Gastroesophageal sphincter (tissue), 4 donors: ENCODE data around the gene NOTO. TPM values are rescaled to one million over a fixed set of nuclear protein-coding genes. Genes with fewer than 3 reads are reported as not detected.
"Not testable (repeated sequence)": the region's sequence is repeated elsewhere in the genome, so short reads cannot be mapped to it uniquely, and the experiment has no call there.

ENCODE experiments used
- ATAC-seq: fragments of 150-250 bp; one replicate; pipeline ENCODE4 v1.9.1; 2016; ENCODE audit warnings: mild to moderate bottlenecking, moderate library complexity
- H3K27ac ChIP-seq, 4 donors: fragments of 200-600 bp; sonication (generic) in 3 of 4; 1 replicate in 3 of 4; 2 replicates in 1 of 4; pipeline ENCODE4 v1.5.1; 2016 to 2019
- H3K27me3 ChIP-seq: fragments of 200-600 bp; sonication (generic); one replicate; pipeline ENCODE4 v1.5.1; 2019
- H3K36me3 ChIP-seq, 2 donors: fragments of 200-600 bp; sonication (generic); one replicate each; pipeline ENCODE4 v1.5.1; 2019; ENCODE audit warnings: control low read depth in 1 of 2
- H3K4me1 ChIP-seq, 3 donors: fragments of 200-600 bp; sonication (generic); 1 replicate in 2 of 3; 2 replicates in 1 of 3; pipeline ENCODE4 v1.5.1; 2016 to 2019; ENCODE audit warnings: control low read depth in 2 of 3
- H3K4me3 ChIP-seq, 2 donors: fragments of 200-600 bp; sonication (generic); one replicate each; pipeline ENCODE4 v1.5.1; 2019; ENCODE audit warnings: mild to moderate bottlenecking in 1 of 2, moderate library complexity in 1 of 2
- H3K9me3 ChIP-seq, 3 donors: fragments of 200-600 bp; sonication (generic); one replicate each; pipeline ENCODE4 v1.5.1; 2017 to 2019; ENCODE audit warnings: control low read depth in 2 of 3
- EP300 ChIP-seq: sonication (generic); formaldehyde crosslinking; IDR thresholded peaks from one replicate; pipeline ENCODE4 v1.6.1; 2017; ENCODE audit warnings: antibody characterized with exemption, mild to moderate bottlenecking
- POLR2A ChIP-seq, 2 donors: fragments of 450-650 bp; IDR thresholded peaks; one replicate each; pipeline ENCODE4 v1.6.1; 2017; ENCODE audit warnings: antibody characterized with exemption in 2 of 2, mild to moderate bottlenecking in 2 of 2, moderate library complexity in 1 of 2
- POLR2AphosphoS5 ChIP-seq: sonication (generic); formaldehyde crosslinking; IDR thresholded peaks from one replicate; pipeline ENCODE4 v1.6.1; 2017; ENCODE audit warnings: antibody characterized with exemption
- WGBS, 2 donors: methylation state at CpG; one replicate each; pipeline ENCODE4 v1.1.5; 2018; ENCODE audit warnings: low coverage in 1 of 2; 5-methylcytosine and 5-hydroxymethylcytosine counted together
- total RNA-seq, 4 donors: library from RNA; depleted of rRNA; stranded (reverse); fragments of >200 nt; gene quantifications; one replicate each; pipeline ENCODE4 v1.1.0, GENCODE V29; 2016
- TF ChIP-seq, protein P1 (sequence below), 4 experiments: fragments of 200-600 bp in 2 of 4; fragments of 450-650 bp in 2 of 4; sonication (generic) in 1 of 4; IDR thresholded peaks; one replicate each; pipeline ENCODE4 v1.5.1; 2017 to 2019; ENCODE audit warnings: antibody characterized with exemption in 4 of 4, mild to moderate bottlenecking in 2 of 4, moderate library complexity in 2 of 4

The NOTO gene
- total RNA-seq, 4 donors from 2014 or later = not detected

DNA sequence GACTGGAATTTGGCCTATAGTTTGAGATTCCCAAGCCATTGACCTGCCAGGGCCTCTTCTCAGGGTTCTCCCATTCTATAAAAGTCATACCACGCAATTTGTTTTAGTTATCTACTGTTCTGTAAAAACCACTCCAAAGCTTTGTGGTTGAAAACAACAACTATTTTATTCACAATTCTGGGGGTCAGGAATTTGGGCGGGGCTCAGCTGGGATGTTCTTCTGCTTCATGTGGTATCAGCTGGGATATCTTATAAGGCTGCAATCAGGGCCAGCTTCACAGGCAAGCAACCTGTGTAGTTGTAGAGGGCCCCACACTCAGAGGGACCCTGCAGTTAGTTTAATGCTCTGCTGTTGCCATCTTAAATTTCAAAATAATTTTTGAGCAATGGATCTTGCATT, 16.4 kb upstream of the NOTO start:
- WGBS, 2 donors = 71 to 93% methylated on average over 1 to 2 of the region's 2 CpGs

DNA sequence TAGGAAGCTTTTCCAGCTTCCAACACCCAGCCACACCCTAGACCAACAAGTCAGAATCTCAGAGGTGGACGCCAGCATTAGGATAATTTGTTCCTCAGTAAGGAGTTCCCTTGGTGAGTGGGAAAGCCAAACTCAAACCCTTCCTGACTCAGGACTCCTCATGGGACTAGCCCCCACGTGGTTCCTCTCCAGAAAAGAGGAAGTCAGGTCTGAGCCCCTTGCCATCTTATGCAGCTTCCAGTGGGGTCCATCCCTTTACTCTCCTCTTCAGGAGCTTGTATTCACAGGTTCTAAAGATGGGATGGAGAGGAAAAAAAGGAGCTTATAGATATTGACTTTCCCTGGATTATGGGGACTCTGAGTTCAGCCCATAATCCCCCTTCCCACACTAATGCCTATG, 14.8 kb upstream of the NOTO start:
- H3K4me3 ChIP-seq = no peak overlapping the region
- 67% methylated on average over 1 of the region's 2 CpGs; no CpG with 5 or more reads in 1 of the 2 donors for WGBS, 2 donors
- no peak overlapping the region for H3K27ac ChIP-seq
- no peaks in the 10 kb centered on the region for H3K36me3 ChIP-seq
- ATAC-seq = no peak
- H3K4me1 ChIP-seq = no peaks in the 10 kb centered on the region
- no peak for TF ChIP-seq POLR2A (IDR thresholded peaks at IDR 0.05)
- TF ChIP-seq, protein P1, sequence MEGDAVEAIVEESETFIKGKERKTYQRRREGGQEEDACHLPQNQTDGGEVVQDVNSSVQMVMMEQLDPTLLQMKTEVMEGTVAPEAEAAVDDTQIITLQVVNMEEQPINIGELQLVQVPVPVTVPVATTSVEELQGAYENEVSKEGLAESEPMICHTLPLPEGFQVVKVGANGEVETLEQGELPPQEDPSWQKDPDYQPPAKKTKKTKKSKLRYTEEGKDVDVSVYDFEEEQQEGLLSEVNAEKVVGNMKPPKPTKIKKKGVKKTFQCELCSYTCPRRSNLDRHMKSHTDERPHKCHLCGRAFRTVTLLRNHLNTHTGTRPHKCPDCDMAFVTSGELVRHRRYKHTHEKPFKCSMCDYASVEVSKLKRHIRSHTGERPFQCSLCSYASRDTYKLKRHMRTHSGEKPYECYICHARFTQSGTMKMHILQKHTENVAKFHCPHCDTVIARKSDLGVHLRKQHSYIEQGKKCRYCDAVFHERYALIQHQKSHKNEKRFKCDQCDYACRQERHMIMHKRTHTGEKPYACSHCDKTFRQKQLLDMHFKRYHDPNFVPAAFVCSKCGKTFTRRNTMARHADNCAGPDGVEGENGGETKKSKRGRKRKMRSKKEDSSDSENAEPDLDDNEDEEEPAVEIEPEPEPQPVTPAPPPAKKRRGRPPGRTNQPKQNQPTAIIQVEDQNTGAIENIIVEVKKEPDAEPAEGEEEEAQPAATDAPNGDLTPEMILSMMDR (IDR thresholded peaks at IDR 0.05) = no peak
- peaks cover 0 to 10% (median 0%) of the 10 kb centered on the region in 3 donors for H3K9me3 ChIP-seq
- peaks cover 24% of the 10 kb centered on the region for H3K27me3 ChIP-seq

More for the DNA sequence above, 16.4 kb upstream of the NOTO start:
- ATAC-seq = no peak
- peaks cover 0 to 10% (median 0%) of the 10 kb centered on the region in 3 donors for H3K9me3 ChIP-seq
- peaks cover 24% of the 10 kb centered on the region for H3K27me3 ChIP-seq
- H3K4me1 ChIP-seq = no peaks in the 10 kb centered on the region
- H3K4me3 ChIP-seq = no peak overlapping the region
- no peak overlapping the region for H3K27ac ChIP-seq
- H3K36me3 ChIP-seq = no peaks in the 10 kb centered on the region
- TF ChIP-seq POLR2A (IDR thresholded peaks at IDR 0.05) (no peak), POLR2AphosphoS5 (no peak), EP300 (no peak)
- TF ChIP-seq, protein P1 (IDR thresholded peaks at IDR 0.05) = no peak

GRCh38 chr2:73197579-73197978, 4.8 kb upstream of the NOTO start:
- Histone ChIP-seq H3K27ac (no peak overlapping the region), H3K27me3 (peaks cover 68% of the 10 kb centered on the region), H3K4me1 (peaks cover 0 to 9% (median 7%) of the 10 kb centered on the region in 3 donors), H3K9me3 (no peaks in the 10 kb centered on the region), H3K36me3 (no peaks in the 10 kb centered on the region), H3K4me3 (no peak overlapping the region)
- TF ChIP-seq, protein P1 (IDR thresholded peaks at IDR 0.05) = no peak
- TF ChIP-seq POLR2A (IDR thresholded peaks at IDR 0.05) = no peak
- no peak for TF ChIP-seq POLR2AphosphoS5
- no peak for TF ChIP-seq EP300
- ATAC-seq = no peak

DNA sequence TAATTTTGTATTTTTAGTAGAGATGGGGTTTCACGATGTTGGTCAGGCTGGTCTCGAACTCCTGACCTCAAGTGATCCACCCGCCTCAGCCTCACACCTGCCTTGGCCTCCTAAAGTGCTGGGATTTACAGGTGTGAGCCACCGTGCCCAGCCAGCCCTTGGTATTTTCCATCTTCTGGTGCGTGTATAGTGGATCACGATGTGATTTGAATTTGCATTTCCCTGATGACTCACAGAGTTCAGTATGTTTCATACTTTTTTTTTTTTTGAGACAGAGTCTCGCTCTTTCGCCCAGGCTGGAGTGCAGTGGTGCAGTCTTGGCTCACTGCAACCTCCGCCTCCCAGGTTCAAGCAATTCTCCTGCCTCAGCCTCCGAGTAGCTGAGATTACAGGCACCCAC, 2.1 kb upstream of the NOTO start:
- not testable (repeated sequence) for H3K9me3 ChIP-seq, H3K4me3 ChIP-seq, H3K27ac ChIP-seq, ATAC-seq, H3K36me3 ChIP-seq
- H3K4me1 ChIP-seq = peaks cover 0 to 18% (median 12%) of the 10 kb centered on the region in 3 donors
- peaks cover 92% of the 10 kb centered on the region for H3K27me3 ChIP-seq
- WGBS, 2 donors = 81% methylated on average over 4 of the region's 10 CpGs; no CpG with 5 or more reads in 1 of the 2 donors

DNA sequence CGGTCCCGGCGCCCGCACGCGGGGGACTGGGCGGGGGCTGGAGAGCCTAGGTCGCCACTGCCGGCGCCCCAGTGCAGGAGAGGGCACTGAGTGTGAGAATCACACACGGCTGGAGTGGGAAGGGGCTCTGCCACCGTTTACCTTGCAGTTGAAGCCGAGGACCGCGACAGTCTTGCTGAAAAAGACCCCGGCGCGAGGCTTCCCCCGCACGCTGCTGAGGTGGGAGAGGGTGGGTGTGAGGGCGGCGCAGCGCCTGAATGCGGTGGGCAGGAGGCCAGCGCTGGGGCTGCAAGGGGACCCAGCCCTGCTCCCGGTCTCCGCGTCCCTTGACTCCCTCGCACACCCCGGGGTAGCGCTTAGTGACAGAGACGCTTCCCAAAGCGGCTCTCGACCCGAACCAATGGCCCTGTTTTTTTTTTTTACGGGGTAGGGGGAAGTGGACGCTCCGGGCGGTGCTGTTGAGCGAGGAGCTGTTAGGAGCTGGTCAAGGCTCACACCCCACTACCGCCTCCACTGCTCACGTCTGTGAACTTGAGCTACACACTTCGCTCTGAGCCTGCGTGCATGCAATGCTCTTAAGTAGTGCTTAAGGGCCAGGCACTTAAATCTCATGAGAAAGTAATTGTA, 794 bp downstream of the NOTO start:
- Histone ChIP-seq H3K4me1 (peaks cover 0 to 18% (median 12%) of the 10 kb centered on the region in 3 donors), H3K36me3 (no peaks in the 10 kb centered on the region), H3K27ac (no peak overlapping the region), H3K9me3 (no peaks in the 10 kb centered on the region), H3K27me3 (peaks cover 96% of the 10 kb centered on the region), H3K4me3 (peak overlapping the region in 1 of 2 donors; percentile 40)
- TF ChIP-seq POLR2A (IDR thresholded peaks at IDR 0.05) = no peak
- ATAC-seq = peak; percentile 25
- WGBS, 2 donors = 17% methylated on average over 4 of the region's 44 CpGs; no CpG with 5 or more reads in 1 of the 2 donors

GRCh38 chr2:73205611-73206010, 3.2 kb downstream of the NOTO start:
- Histone ChIP-seq H3K4me3 (no peak overlapping the region), H3K27me3 (peaks cover 71% of the 10 kb centered on the region), H3K27ac (no peak overlapping the region), H3K4me1 (peaks cover 0 to 18% (median 12%) of the 10 kb centered on the region in 3 donors), H3K9me3 (no peaks in the 10 kb centered on the region), H3K36me3 (no peaks in the 10 kb centered on the region)
- WGBS, 2 donors = 77 to 88% methylated on average over 4 to 6 of the region's 6 CpGs
- no peak for TF ChIP-seq POLR2A (IDR thresholded peaks at IDR 0.05)
- no peak for TF ChIP-seq EP300
- ATAC-seq = no peak
